Activated gamma-delta T cell (primary cell): ENCODE data around the gene TTLL8.
"Not testable (repeated sequence)": the region's sequence is repeated elsewhere in the genome, so short reads cannot be mapped to it uniquely, and the experiment has no call there.

ENCODE experiments used
- DNase-seq: peaks from one replicate; lab custom pipeline; 2025; lab: John Stamatoyannopoulos, UW
- total RNA-seq, 2 donors: gene quantifications; one replicate each; lab custom pipeline; 2026; lab: John Stamatoyannopoulos, UW

The TTLL8 gene
- total RNA-seq: 0 to 0.20 reads per million in 2 donors

DNA sequence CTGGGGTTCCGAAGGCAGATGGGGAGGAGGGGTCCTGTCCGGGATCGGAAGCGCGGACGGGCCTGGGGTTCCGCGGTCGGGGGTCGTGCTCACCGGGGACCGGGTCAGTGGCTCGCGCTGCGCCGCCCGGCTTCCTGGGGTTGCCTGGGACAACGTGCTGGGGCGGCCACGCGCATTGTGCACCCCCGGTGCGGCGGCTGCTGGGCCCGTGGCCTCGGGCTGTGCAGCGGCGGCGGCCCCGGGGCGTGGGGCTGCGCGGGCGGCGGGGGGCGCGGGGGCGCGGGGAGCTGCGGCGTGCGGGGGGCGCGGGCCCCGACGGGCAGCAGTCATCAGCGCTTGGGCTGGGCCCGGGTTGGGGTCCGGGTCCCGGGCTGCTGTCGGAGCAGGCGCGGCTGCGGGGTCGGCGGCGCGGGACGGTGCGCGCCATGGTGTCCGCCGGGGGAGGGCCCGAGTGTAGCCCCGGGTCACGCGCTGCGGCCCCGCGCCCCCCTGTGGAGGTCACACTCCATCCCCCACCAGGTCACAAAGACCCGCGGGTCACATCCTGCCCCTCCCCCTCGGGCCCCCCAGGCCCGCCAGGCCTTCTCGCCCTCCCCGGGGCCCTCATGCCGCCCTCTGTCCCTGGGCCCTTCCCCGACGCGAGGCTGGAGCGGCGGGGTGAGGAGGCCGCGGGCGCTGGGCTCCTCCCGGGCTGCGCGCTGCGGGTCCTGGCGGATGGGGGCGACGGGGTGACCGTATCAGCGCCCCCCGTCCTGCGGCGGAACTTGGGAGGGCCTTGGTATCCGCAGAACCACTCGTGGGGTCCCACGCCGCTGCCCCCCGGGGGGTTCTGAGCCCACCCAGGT, at the start of gene TTLL8:
TSS of gene TTLL8 (minus strand) at position 238 of the 845 bp plus-strand sequence.
- DNase-seq: no peak

DNA sequence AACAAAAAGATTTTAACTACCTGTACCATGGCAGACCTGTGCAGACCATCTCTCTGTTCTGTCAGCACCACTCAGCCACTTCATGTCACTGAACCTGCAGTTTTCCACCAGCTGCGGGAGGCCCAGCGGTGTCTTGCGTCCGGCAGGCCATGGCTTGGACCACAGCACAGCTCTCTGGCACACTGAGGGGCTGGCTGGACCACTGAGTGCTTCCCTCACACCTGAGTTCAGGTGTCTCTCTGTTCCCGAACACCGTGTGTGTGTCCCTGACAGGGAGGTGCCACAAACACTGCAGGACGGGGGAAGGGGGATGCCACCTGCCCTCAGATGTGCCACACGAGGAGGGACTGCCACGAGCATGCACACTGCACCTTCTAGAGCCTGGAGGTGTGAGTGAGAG, 49.4 kb upstream of the TTLL8 start:
- no peak for DNase-seq

DNA sequence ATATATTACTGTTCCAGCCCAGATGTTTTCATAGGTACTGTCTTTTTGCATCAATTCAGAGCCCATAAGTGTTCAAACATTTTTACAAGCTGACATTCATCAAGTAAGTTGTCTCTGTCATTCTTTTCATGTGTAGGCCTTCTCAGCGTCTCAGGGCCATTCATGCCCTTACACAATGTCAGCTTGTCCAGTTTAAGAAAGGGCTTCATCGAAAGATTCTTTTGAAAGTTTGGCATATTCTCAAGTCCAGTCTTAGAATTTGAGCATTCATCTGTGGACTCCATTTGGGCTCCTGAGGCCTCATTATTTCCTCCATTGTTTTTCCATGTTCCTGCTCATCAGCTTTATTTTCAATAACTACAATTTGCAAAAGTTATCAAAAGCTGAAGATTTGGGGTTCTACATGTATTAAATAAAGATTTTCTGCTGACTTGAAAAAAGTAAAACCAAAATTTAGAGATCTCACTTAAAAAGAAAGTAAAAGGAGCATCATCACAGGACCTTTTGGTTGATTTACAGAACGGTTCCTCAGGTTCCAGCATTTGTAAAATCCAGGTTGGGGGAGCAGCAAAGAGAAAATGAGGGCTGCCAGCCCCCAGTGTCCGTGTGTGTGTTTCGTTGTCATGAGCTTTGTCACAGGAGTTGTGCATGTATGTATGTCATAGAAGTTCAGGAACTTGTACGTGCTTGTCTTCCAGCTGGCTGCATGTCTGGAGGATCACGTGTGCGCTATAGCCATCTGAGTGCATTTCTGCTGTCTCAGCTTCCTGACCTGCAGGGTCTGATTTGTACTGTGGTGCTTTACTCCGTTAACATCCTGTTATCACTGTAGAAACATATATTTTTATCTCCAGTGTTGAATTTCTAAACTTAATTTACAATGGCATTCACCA, 47.4 kb upstream of the TTLL8 start:
- DNase-seq: no peak

DNA sequence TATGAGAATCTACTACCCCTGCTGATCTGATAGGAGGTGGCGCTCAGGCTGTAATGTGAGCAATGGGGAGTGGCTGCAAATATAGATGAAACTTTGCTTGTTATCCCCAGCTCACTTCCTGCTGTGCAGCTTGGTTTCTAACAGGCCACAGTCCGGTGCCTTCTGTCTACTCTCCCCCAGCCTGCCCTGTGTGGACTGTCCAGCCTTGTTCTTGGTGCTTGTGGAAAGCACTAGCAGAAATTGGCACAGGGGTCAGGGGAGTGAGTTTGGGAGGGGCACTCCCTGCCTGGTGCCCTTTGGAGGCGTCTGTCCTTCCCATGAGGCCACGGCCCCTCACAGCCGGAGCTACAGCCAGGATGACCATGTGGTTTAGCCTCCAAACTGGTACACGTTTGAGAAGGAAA, 46.0 kb upstream of the TTLL8 start:
- no peak for DNase-seq

DNA sequence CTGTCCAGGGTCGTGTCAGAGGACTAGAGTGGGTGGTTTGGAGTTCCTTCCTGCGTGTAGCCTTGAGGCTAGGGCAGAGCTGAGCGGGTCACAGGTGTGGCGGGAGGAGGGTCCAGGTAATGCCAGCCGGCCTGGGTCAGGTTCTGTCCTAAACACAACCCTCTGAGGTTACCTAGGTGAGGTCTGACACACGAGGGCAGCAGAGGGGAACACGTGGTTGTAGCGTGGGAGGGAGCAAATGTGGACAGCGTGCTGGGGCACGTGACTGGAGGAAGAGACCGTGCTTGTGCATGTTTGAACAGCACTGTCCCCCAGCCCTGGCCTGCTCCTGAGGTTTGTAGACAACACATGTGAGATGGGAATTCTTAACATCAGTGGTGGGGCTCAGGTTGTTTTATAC, 44.8 kb upstream of the TTLL8 start:
- DNase-seq: no peak

DNA sequence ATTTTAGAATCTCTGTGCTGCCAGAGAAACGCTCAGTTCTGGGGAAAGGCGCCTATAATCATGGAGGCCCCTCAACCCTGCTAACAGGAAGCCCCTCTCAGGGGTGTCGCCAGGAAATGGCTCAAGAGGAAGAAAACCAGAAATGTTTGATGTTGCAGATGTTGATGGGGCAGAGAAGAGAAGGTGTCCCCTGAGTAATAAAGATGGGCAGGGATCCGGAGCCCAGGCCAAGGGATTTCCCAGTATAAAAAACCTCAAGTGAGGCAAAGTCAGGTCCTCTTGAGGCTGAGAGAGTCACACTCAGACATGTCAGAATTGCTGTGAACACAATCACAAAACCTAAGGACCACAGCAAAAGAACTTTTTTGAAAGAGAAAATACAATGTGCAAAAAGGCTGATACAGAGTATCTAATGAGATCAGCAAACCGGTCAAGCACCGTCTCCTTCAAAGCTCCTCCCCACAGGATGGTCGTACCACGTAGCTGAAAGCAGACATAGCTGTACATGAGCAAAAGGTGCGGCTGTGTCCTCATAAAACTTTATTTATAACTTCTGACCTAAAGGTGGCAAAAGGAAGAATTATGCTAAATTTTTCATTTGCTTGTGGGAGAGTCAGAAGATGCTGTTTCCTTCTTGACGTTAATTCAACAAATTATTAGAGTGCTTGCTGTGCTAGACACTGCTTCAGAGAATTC, 43.9 kb upstream of the TTLL8 start:
- no peak for DNase-seq

DNA sequence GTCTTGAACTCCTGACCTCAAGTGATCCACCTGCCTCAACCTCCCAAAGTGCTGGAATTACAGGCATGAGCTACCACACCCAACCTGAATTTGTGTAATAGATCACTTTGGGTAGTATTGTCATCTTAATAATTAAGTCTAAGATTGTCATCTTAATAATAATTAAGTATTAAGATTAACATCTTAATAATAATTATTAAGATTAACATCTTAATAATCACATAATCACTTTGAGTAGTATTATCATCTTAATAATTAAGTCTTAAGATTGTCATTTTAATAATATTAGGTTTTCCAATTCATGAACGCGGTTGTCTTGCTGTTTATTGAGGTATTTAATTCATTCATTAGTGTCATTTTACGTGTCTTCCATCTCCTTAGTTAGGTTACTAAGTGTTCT, 40.0 kb upstream of the TTLL8 start:
- DNase-seq: no peak

DNA sequence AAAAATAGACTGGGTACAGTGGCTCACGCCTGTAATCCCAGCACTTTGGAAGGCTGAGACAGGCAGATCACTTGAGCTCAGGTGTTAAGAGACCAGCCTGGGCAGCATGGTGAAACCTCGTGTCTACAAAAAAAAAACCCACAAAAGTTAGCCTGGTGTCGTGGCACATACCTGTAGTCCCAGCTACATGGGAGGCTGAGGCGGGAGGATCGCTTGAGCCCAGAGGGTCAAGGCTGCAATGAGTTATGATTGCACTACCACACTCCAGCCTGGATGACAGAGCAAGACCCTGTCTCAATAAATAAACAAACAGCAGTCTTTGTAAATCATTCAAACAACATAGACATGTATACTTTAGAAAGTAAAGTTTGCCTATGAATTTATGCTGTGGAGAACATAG, 34.2 kb upstream of the TTLL8 start:
- DNase-seq: no peak

DNA sequence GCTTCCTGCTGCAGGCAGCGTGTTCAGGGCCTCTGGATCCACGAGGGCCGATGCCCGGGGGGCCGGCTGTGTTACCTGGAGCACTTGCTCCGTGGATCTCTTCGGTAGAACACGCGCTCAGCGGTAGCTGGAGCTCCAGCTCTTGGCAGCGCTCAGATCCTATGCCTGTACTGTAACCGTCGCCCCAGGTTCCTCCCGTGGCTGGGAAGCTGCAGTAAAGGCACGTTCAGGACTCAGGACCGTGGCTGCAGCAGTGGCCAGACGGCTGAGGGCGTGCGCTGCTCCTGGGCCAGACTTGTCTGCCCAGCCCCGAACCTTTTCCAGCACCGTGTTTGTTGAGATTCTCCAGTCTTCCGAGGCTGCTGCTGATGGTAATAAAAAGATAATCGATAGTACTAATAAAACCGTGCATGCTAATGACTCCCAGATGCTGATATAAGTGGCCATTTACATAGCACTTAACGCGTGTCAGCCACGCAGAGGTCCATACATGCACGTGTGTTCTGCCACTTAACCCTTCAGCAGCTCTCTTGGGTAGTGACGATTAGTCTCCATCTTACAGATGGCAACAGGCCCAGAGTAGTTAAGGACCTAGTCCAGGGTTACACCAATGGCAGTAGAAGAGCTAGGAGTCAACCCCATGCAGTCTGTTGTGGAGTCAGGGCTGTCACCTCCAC, 33.1 kb upstream of the TTLL8 start:
- DNase-seq: no peak

DNA sequence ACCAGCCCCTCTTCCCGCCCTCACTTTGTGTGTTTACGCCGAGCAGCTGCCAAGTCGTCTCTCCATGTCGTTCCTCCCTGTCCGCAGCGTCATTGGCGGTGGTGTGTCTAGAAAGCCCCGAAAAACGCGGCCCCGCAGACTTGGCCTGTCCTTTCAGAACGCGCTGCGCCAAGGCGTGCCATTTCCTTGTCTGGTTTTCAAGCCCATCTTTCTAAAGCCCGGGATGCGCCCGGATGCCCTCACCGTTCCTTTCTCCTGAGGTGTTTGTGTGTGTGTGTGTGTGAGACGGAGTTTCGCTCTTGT, 32.3 kb upstream of the TTLL8 start:
- DNase-seq: no peak

DNA sequence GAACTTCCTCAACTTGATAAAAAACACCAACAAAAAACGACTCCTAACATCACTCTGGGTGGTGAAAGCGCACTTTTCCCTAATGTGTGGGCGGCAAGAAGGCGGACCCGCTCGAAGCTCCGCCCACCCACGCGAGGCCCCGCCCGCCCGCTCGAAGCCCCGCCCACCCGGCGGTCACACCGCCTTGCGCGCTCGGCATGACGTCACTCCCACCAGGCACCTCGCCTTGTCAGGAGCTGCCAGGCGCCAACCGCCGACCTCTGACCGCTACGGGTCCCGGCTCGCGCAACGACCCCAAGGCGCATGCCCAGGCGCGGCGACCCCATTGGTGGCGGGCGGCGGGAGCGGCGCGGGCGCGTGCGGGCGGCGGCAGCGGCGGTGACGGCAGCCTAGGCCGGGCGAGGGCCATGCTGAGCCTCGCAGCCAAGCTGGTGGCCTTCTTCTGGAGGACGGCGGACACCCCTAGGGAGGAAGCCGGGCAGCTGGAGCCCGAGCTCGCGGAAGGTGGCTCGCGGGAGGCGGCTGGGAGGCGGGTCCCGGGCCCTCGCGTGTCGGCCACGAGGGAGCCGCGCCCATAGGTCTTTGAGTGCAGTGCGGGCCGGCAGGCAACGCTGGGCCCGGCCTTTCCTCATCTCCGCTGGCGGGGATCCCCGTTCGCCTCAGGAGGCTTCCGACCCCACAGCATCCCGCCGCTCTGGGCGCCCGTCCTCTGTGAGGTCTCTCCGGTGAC, 31.7 kb upstream of the TTLL8 start, which contains the start of gene MOV10L1:
TSS of gene MOV10L1 (plus strand) at position 325 of the 730 bp plus-strand sequence. CDS start at position 408, 83 bp downstream.
- DNase-seq: no peak

DNA sequence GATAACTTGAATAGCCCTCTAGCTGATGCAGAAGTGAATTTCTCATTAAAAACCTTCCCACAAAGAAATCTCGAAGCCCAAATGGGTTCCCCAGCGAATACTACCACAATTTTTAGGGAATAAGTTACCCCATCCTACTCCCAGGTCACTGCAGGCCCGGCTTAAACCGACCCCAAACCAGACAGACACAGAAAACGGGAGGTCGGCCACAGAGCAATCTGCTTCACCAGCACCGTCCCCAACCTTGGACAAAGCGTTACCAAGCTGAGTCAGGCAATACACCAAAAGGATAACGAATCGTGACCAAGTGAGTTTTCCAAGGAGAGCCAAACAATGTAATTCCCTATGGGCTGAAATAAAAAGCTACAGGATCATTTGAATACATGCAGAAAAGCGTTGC, 31.1 kb upstream of the TTLL8 start:
- DNase-seq: no peak

DNA sequence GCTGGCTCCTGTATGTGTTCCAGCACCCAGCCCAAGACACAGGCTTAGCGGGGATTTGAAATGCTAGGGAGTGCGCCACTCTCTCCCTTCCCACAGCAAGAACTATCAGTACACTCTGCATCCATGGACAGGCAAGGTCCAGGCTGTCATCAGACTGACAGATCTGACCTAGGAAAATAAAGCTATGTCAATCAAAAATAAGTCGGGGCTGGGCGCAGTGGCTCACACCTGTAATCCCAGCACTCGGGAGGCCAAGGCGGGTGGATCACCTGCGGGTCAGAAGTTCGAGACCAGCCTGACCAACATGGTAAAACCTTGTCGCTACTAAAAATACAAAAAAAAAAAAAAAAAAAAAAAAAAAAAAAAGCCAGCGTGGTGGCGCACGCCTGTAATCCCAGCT, 30.0 kb upstream of the TTLL8 start:
- DNase-seq: no peak

DNA sequence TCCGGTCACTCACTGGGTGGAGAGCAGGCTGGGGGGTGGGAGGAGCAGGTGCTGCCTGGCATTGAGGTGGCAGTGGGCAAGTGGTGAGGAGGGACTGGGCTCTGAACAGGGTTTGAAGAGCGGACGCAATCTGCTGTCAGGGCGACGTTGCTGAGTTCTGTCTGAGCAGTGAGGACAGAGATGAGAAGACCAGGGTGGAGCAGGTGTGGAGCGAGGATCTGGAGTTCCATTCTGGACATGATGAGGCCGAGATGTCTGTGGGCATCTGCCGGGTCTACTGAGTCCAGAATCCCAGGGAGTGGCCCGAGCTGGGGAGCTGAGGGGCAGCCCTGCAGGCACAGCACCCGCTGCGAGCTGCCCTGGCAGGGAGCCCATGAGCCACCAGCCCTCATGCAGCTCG, 29.5 kb upstream of the TTLL8 start:
- DNase-seq: no peak

DNA sequence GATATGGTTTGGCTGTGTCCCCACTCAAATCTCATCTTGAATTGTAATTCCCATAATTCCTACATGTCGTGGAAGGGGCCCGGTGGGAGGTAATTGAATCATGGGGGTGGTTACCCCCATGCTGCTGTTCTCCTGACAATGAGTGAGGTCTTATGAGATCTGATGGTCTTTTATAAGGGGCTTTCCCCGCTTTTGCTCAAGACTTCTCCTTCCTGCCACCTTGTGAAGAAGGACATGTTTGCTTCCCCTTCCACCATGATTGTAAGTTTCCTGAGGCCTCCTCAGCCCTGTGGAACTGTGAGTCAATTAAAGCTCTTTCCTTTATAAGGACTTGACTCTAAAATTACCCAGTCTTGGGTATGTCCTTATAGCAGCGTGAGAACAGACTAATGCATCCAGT, 28.9 kb upstream of the TTLL8 start:
- DNase-seq: not testable (repeated sequence)

DNA sequence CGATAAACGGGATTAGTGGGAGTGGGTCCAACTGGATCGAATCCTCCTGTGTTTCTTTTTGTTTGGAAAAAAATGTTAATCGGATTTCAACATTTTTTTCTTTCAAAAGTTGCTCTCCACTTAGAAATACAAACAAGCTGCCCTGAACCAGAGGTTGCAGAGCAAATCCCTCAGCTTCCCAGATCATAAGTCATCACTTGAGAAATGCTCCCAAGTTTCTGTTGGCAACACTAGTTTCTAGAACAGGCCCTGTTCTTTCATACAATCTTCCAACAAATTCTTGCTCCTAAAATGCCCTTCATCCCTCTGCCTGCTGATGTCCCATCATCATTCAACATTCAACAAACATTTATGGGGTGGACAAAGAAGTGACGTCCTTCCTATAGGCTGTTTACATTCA, 28.4 kb upstream of the TTLL8 start:
- no peak for DNase-seq

DNA sequence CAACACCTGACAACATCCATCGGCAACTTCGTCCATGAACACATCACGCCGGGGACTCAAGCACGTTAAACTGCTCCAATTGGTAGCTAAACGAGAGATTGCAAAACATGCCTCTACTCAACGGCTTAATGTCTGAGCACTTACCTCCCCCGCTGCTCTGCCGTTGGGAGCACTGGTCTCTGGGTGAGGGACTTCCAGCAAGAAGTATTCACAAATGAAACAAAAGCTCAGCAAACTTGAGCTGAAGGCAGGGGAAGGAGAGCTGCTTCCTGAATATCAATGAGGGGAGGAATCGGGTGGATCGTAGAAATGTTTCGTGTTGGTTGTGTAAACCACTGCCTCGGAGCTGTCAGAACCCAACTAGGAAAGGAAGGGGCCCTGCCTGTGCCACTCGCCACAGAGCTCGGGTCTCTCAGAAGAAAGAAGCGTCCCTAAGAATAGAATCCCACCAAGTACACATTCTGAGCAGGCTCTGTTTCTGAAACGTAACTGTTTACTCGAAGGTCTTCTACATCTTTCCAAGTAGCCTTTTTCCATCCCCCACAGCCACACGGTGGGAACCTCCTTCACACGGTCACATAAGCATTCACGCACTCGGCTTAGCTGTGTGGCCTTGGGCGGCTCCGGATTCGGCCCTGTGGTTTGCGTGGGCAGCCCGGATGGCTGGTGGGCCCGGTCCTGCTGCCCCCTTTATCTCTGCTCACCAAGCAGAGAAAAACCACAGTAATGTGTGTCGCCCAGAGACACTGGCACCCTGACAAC, 27.3 kb upstream of the TTLL8 start, which contains the start of gene MLC1:
TSS of gene MLC1 (minus strand) at position 216 of the 762 bp plus-strand sequence. CDS start 524 bp downstream, outside the sequence.
- no peak for DNase-seq

DNA sequence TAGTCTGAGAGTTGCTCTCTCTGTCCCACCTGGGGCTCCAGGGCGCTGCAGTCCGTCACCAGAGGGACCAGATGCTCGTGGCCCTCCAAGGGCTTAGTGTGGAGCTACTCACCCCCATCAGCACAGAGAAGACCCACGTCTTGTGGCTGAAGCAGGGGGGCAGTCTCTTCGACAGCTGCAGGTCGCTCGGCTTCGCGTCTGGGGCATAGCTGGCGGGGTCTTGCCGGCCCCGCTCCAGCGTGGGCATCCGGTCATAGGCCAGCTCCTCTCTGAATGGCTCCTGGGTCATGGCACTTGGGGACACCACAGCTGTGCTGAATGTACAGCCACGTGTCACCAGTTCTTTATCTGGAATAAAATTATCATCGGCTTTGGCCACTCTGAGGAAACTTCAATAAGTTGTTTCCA, 26.5 kb upstream of the TTLL8 start:
- no peak for DNase-seq

DNA sequence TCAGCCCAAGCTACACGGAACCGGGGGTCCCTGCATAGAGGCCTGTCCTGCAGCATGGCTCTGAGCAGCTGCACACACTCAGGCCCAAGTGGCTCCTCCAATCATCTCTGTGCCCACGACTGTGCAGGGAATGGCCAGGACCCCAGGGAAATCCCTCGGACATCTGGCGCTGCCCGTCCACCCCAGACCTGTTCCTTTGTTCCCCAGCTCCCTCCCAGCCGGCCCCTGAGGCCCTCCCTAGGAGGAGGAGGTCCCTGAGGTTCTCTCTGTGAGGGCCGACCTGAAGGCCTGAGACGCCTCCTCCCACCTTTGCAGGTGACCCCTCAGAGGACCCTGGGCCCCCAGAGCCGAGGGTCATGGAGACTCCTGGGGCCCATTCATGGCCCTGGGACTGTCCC, 26.0 kb upstream of the TTLL8 start:
- DNase-seq: no peak

DNA sequence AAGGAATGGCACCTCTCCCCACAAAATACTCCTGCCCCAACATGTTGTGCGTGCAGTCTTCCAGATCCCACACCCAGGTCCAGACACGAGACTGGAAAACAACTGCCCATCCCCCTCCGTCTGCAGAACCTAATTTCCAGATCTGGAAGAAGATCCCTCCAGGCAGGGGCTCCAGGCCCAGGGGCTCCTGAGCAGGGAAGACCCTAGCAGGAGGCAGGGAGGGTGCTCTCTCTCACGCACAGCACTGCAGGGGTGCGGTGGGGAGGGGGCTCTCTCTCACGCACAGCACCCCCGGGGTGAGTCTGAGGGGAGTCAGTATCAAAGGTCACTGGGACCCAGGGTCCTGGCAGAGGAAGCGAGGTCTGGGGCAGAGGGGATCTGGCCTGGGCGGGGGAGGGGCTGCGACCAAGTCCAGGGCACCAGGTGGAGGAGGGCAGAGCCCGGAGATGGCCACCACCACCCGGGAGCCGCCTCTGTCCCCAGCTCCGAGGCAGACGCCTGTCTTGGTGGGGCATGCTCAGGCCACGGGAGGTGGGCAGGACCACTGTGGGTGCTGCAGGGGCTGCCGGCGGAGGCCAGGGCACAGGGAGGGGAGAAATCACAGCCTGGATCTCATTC, 25.5 kb upstream of the TTLL8 start:
- no peak for DNase-seq
